H1 (cell line): ENCODE results near the gene CD84. TPM values are rescaled to one million over a fixed set of nuclear protein-coding genes. Genes with fewer than 3 reads are reported as not detected.
A peak's percentile ranks its signal among the peaks of the same experiment; 100 is the strongest.

Experiments used
- CTCF ChIA-PET: fragments of 300-600 bp; sonication (Branson Sonifier 250); formaldehyde crosslinking; loops from one replicate; lab custom pipeline; 2021; ENCODE audit not compliant: partially characterized antibody; lab: Charles Lee
- POLR2A ChIA-PET: fragments of 300-600 bp; sonication (Branson Sonifier 250); formaldehyde crosslinking; loops from one replicate; lab custom pipeline; 2021; ENCODE audit warnings: inconsistent platforms; ENCODE audit not compliant: partially characterized antibody; lab: Charles Lee
- DNase-seq, 2 experiments: peaks; one replicate each; pipeline versions ENCODE4 v3.0.0 to v3.0.0-alpha.2; 2010 to 2022; ENCODE audit warnings: low spot score in 2 of 2, low read depth in 1 of 2, mixed read lengths in 1 of 2
- FAIRE-seq: peaks from 2 replicates; lab custom pipeline; 2011; peaks lifted over from hg19 to GRCh38; lab: Jason Lieb, UNC
- H2AFZ ChIP-seq: 2 replicates; pipeline ENCODE4 v1.8.1; 2012; ENCODE audit warnings: low read length, inconsistent platforms
- H2AK5ac ChIP-seq: 2 replicates; pipeline ENCODE4 v1.6.1; 2013; ENCODE audit warnings: low read depth, low read length
- H2BK120ac ChIP-seq: replicated peaks from 2 replicates; pipeline ENCODE3; 2013; ENCODE audit warnings: low read depth, low read length, inconsistent platforms
- H2BK12ac ChIP-seq: 2 replicates; pipeline ENCODE4 v1.6.1; 2013; ENCODE audit warnings: low read depth, low read length
- H2BK15ac ChIP-seq: 2 replicates; pipeline ENCODE4 v1.6.1; 2013; ENCODE audit warnings: low read length
- H2BK20ac ChIP-seq: 2 replicates; pipeline ENCODE4 v1.6.1; 2013; ENCODE audit warnings: low read length
- H2BK5ac ChIP-seq: 2 replicates; pipeline ENCODE4 v1.6.1; 2013; ENCODE audit warnings: low read depth, low read length
- H3K14ac ChIP-seq: 2 replicates; pipeline ENCODE4 v1.6.1; 2013; ENCODE audit warnings: inconsistent platforms; ENCODE audit not compliant: insufficient read length
- H3K18ac ChIP-seq: 2 replicates; pipeline ENCODE4 v1.6.1; 2013; ENCODE audit warnings: low read length; ENCODE audit errors: extremely low read depth
- H3K23ac ChIP-seq: 2 replicates; pipeline ENCODE4 v1.6.1; 2013; ENCODE audit warnings: inconsistent platforms; ENCODE audit not compliant: insufficient read length
- H3K23me2 ChIP-seq: 2 replicates; pipeline ENCODE4 v1.6.1; 2013; ENCODE audit warnings: low read depth, low read length
- H3K27ac ChIP-seq: 2 replicates; pipeline ENCODE4 v1.6.1; 2011; ENCODE audit warnings: low read depth, low read length, inconsistent platforms
- H3K27me3 ChIP-seq, 4 experiments: replicated peaks in 1 of 4; 1 replicate in 1 of 4; 2 replicates in 3 of 4; pipeline versions ENCODE4 v1.6.1 to v1.8.1; 2011 to 2013; ENCODE audit warnings: low read length in 3 of 4, mild to moderate bottlenecking in 3 of 4, inconsistent platforms in 2 of 4, mixed read lengths in 2 of 4, moderate library complexity in 1 of 4; ENCODE audit not compliant: control insufficient read depth in 3 of 4, insufficient read depth in 3 of 4; ENCODE audit errors: extremely low read depth in 1 of 4
- H3K36me3 ChIP-seq, 4 experiments: 2 replicates each; pipeline versions ENCODE4 v1.6.1 to v1.8.1; 2011 to 2013; ENCODE audit warnings: mild to moderate bottlenecking in 4 of 4, low read length in 3 of 4, moderate library complexity in 2 of 4, control low read depth in 1 of 4, inconsistent platforms in 1 of 4; ENCODE audit not compliant: insufficient read depth in 4 of 4, control insufficient read depth in 2 of 4
- H3K4ac ChIP-seq: replicated peaks from 2 replicates; pipeline ENCODE3; 2013; ENCODE audit warnings: low read length, low read depth, mixed read lengths, inconsistent platforms; ENCODE audit not compliant: insufficient read length
- H3K4me1 ChIP-seq, 4 experiments: replicated peaks in 1 of 4; 1 replicate in 1 of 4; 2 replicates in 3 of 4; pipeline versions ENCODE4 v1.6.1 to v1.8.1; 2011 to 2013; ENCODE audit warnings: low read length in 3 of 4, inconsistent platforms in 2 of 4, mixed read lengths in 1 of 4; ENCODE audit not compliant: insufficient read depth in 4 of 4, control insufficient read depth in 3 of 4
- H3K4me2 ChIP-seq, 2 experiments: 2 replicates each; pipeline versions ENCODE4 v1.6.1 to v1.8.1; 2011 to 2013; ENCODE audit warnings: low read depth in 2 of 2, low read length in 2 of 2, control low read depth in 1 of 2, inconsistent platforms in 1 of 2, mild to moderate bottlenecking in 1 of 2; ENCODE audit not compliant: insufficient read depth in 1 of 2
- H3K4me3 ChIP-seq, 4 experiments: fragments of 200-600, 300-600 bp in 1 of 4; sonication (generic), shearing (Covaris generic), sonication (Bioruptor Twin) in 1 of 4; 2 replicates each; pipeline versions ENCODE4 v1.5.1 to v1.8.1; 2011 to 2016; ENCODE audit warnings: low read length in 4 of 4, low read depth in 3 of 4, control low read depth in 2 of 4, inconsistent platforms in 2 of 4, mild to moderate bottlenecking in 2 of 4, mixed read lengths in 1 of 4, moderate library complexity in 1 of 4; ENCODE audit not compliant: insufficient read depth in 2 of 4; ENCODE audit errors: extremely low read depth in 1 of 4
- H3K56ac ChIP-seq: replicated peaks from 2 replicates; pipeline ENCODE3; 2013; ENCODE audit warnings: low read depth, mild to moderate bottlenecking, mixed read lengths, low read length, inconsistent platforms; ENCODE audit not compliant: insufficient read length
- H3K79me1 ChIP-seq: 2 replicates; pipeline ENCODE4 v1.6.1; 2013; ENCODE audit warnings: low read depth, low read length, control low read depth
- H3K79me2 ChIP-seq, 2 experiments: 2 replicates each; pipeline versions ENCODE4 v1.6.1 to v1.8.1; 2012 to 2013; ENCODE audit warnings: low read length in 2 of 2, mild to moderate bottlenecking in 2 of 2, inconsistent platforms in 1 of 2; ENCODE audit not compliant: insufficient read depth in 2 of 2, control insufficient read depth in 1 of 2
- H3K9ac ChIP-seq, 4 experiments: replicated peaks in 1 of 4; 1 replicate in 1 of 4; 2 replicates in 3 of 4; pipeline versions ENCODE4 v1.6.1 to v1.8.1; 2011 to 2013; ENCODE audit warnings: low read depth in 3 of 4, low read length in 3 of 4, control low read depth in 2 of 4, mild to moderate bottlenecking in 2 of 4, moderate library complexity in 2 of 4, inconsistent platforms in 1 of 4; ENCODE audit errors: extremely low read depth in 1 of 4
- H3K9me3 ChIP-seq, 2 experiments: 2 replicates each; pipeline versions ENCODE4 v1.6.1 to v1.8.1; 2012 to 2013; ENCODE audit warnings: mild to moderate bottlenecking in 2 of 2, moderate library complexity in 2 of 2, control low read depth in 1 of 2, inconsistent platforms in 1 of 2, low read depth in 1 of 2, low read length in 1 of 2, mixed read lengths in 1 of 2; ENCODE audit not compliant: insufficient read depth in 2 of 2
- H4K20me1 ChIP-seq, 2 experiments: replicated peaks in 1 of 2; 2 replicates each; pipeline versions ENCODE3 to v1.8.1; 2011 to 2013; ENCODE audit warnings: inconsistent platforms in 2 of 2, low read length in 2 of 2, mild to moderate bottlenecking in 1 of 2; ENCODE audit not compliant: insufficient read depth in 2 of 2, control insufficient read depth in 1 of 2
- H4K5ac ChIP-seq: 2 replicates; pipeline ENCODE4 v1.6.1; 2013; ENCODE audit warnings: low read length, low read depth, mixed read lengths, inconsistent platforms; ENCODE audit not compliant: insufficient read length
- H4K8ac ChIP-seq: 2 replicates; pipeline ENCODE4 v1.8.0; 2013; ENCODE audit warnings: mild to moderate bottlenecking, moderate library complexity, low read length, inconsistent platforms; ENCODE audit not compliant: insufficient read depth; ENCODE audit errors: extremely low read depth
- H4K91ac ChIP-seq: replicated peaks from 2 replicates; pipeline ENCODE3; 2013; ENCODE audit warnings: low read length, mixed read lengths, inconsistent platforms; ENCODE audit not compliant: insufficient read length
- CTCF ChIP-seq, 3 experiments: IDR thresholded peaks; 1 replicate in 2 of 3; 2 replicates in 1 of 3; pipeline versions ENCODE4 v1.5.1 to v1.6.1; 2011; ENCODE audit warnings: low read length in 3 of 3, mild to moderate bottlenecking in 3 of 3, inconsistent platforms in 2 of 3, low read depth in 1 of 3, moderate library complexity in 1 of 3; ENCODE audit not compliant: insufficient read depth in 1 of 3; ENCODE audit errors: control extremely low read depth in 1 of 3
- RAD21 ChIP-seq, 2 experiments: IDR thresholded peaks in 1 of 2; conservative IDR thresholded peaks in 1 of 2; 2 replicates each; pipeline ENCODE4 v1.6.1; 2011; ENCODE audit warnings: low read depth in 2 of 2, low read length in 2 of 2, improper control_type of control experiment in 1 of 2, inconsistent platforms in 1 of 2, mild to moderate bottlenecking in 1 of 2, moderate library complexity in 1 of 2
- SIRT6 ChIP-seq: IDR thresholded peaks from one replicate; pipeline ENCODE4 v1.7.1; 2012; ENCODE audit warnings: low read length, inconsistent platforms
- WGBS, 2 experiments: shearing (Covaris generic) in 1 of 2; methylation state at CpG; one replicate each; pipeline versions ENCODE4 v1.1.6 to v1.1.7; 2013 to 2015; ENCODE audit warnings: low lambda C conversion rate in 2 of 2, mixed read lengths in 2 of 2, inconsistent platforms in 1 of 2, low coverage in 1 of 2, missing lambda C conversion rate in 1 of 2; ENCODE audit not compliant: insufficient replicate concordance in 2 of 2, insufficient coverage in 1 of 2, insufficient read length in 1 of 2; ENCODE audit errors: extremely low coverage in 1 of 2, missing lambda C conversion rate in 1 of 2; 5-methylcytosine and 5-hydroxymethylcytosine counted together
- polyA plus RNA-seq, 7 experiments: library from polyadenylated mRNA; depleted of rRNA in 3 of 7; stranded (reverse) in 5 of 7; unstranded in 2 of 7; fragments of >200 nt in 5 of 7; fragments of 200-250 nt in 2 of 7; gene quantifications; 1 replicate in 5 of 7; 2 replicates in 1 of 7; 4 replicates in 1 of 7; pipeline versions ENCODE4 v1.2.1 to v1.2.3, GENCODE V29; 2011 to 2013; ENCODE audit warnings: missing spikeins in 2 of 7, mixed read lengths in 2 of 7
- total RNA-seq: library from RNA; stranded (reverse); fragmentation: NEBNext Ultra II Directional; extraction: Animal tissue kit (Norgen Biotek cat#: 25700); gene quantifications from 2 replicates; pipeline ENCODE4 v1.2.1, GENCODE V29; 2021

Gene CD84
- total and polyA plus RNA-seq, 2 of the 8 experiments (the other 6 are each of a cell fraction or from before 2014, with no cell fraction given) = not detected

GRCh38 chr1:160607011-160607671, 27.8 kb upstream of the CD84 start:
- Histone ChIP-seq H2BK12ac (no peak overlapping the region), H3K23me2 (no peaks in the 10 kb centered on the region), H3K18ac (no peak overlapping the region), H2BK5ac (no peak overlapping the region), H2AFZ (peak overlapping the region; percentile 15; the same call in 1 of the 2 replicates), H4K20me1 (no peaks in the 10 kb centered on the region), H2BK120ac (no peak overlapping the region), H3K14ac (no peak overlapping the region), H3K9me3 (no peaks in the 10 kb centered on the region), H3K4ac (no peak overlapping the region), H3K4me1 (peaks cover 0 to 2% (median 0%) of the 10 kb centered on the region in 4 experiments; a peak in 1 of 7 replicates), H4K91ac (no peak overlapping the region), H4K5ac (no peak overlapping the region), H2AK5ac (no peak overlapping the region), H3K36me3 (no peaks in the 10 kb centered on the region), H3K56ac (no peak overlapping the region), H3K9ac (no peak overlapping the region), H3K27me3 (no peaks in the 10 kb centered on the region), H3K4me2 (no peak overlapping the region), H3K79me2 (no peaks in the 10 kb centered on the region), H2BK15ac (no peak overlapping the region), H3K79me1 (no peaks in the 10 kb centered on the region), H3K27ac (no peak overlapping the region), H4K8ac (no peak overlapping the region), H3K23ac (no peak overlapping the region), H2BK20ac (no peak overlapping the region), H3K4me3 (no peak overlapping the region)
- TF ChIP-seq CTCF (IDR thresholded peaks at IDR 0.05; ENCODE audit: control extremely low read depth in 1 of 3, insufficient read depth in 1 of 3, low read depth in 1 of 3, low read length in 3 of 3) (peak in 2 of 3 experiments; percentile 84 to 86; a peak in 3 of 4 replicates), SIRT6 (no peak), RAD21 (IDR thresholded peaks at IDR 0.05 in 1 of 2, conservative IDR thresholded peaks at IDR 0.05 in 1 of 2; ENCODE audit: low read depth in 2 of 2, low read length in 2 of 2) (peak; percentile 94)
- FAIRE-seq (peak; percentile 96), DNase-seq (no peak)
- POLR2A ChIA-PET = no interaction called here
- 37% methylated on average over 3 of the region's 3 CpGs; no CpG with 5 or more reads in 1 of the 2 experiments for WGBS, 2 experiments
- CTCF ChIA-PET = interaction anchor here (0.6 to 9.5 kb wide), 29 partner anchors 10 to 253 kb away, joined by 3 to 88 read pairs (median 4); no protein-coding TSS in a partner anchor
